Endothelial cell of umbilical vein (primary cell): ENCODE measurements around the gene NCK1. TPM values are rescaled to one million over a fixed set of nuclear protein-coding genes. Genes with fewer than 3 reads are reported as not detected.

Experiments
- BruUV-seq: library from RNA; stranded (reverse); fragments of 400-500 nt; replicated peaks from 2 replicates; lab custom pipeline; 2021; lab: Mats Ljungman, UMichigan
- CTCF ChIA-PET: fragments of 300-600, 350-600 bp; sonication (Branson Sonifier 250); formaldehyde crosslinking; loops from one replicate; lab custom pipeline; 2021; ENCODE audit warnings: antibody characterized with exemption, inconsistent platforms; lab: Charles Lee
- POLR2A ChIA-PET: fragments of 300-600, 350-600 bp; sonication (Branson Sonifier 250); formaldehyde crosslinking; loops from one replicate; lab custom pipeline; 2021; ENCODE audit warnings: antibody characterized with exemption, inconsistent platforms; lab: Charles Lee
- DNase-seq: peaks from one replicate; pipeline ENCODE4 v3.0.0-alpha.2; 2011; ENCODE audit warnings: low read depth, low spot score
- FAIRE-seq: peaks from 2 replicates; lab custom pipeline; 2011; peaks lifted over from hg19 to GRCh38; lab: Jason Lieb, UNC
- H2AFZ ChIP-seq: 2 replicates; pipeline ENCODE4 v1.6.0; 2012; ENCODE audit warnings: low read depth, low read length, control low read depth, inconsistent platforms
- H3K27ac ChIP-seq: 2 replicates; pipeline ENCODE4 v1.5.1; 2011; ENCODE audit warnings: low read depth, mild to moderate bottlenecking, control low read depth, low read length, moderate library complexity; ENCODE audit not compliant: insufficient read depth
- H3K27me3 ChIP-seq, 2 experiments: 2 replicates each; pipeline versions ENCODE4 v1.6.0 to v1.6.1; 2011; ENCODE audit warnings: low read length in 2 of 2, mixed read lengths in 1 of 2; ENCODE audit not compliant: control insufficient read depth in 2 of 2, insufficient read depth in 2 of 2
- H3K36me3 ChIP-seq, 2 experiments: 2 replicates in 1 of 2; 3 replicates in 1 of 2; pipeline ENCODE4 v1.5.1; 2011; ENCODE audit warnings: low read length in 2 of 2, mild to moderate bottlenecking in 1 of 2, moderate library complexity in 1 of 2; ENCODE audit not compliant: control insufficient read depth in 2 of 2, insufficient read depth in 2 of 2; ENCODE audit errors: extremely low read depth in 1 of 2
- H3K4me1 ChIP-seq: 3 replicates; pipeline ENCODE4 v1.5.1; 2011; ENCODE audit warnings: mild to moderate bottlenecking, low read length; ENCODE audit not compliant: control insufficient read depth, insufficient read depth; ENCODE audit errors: extremely low read depth
- H3K4me2 ChIP-seq: 2 replicates; pipeline ENCODE4 v1.6.1; 2011; ENCODE audit warnings: low read length, control low read depth, mixed read lengths; ENCODE audit not compliant: insufficient read depth
- H3K4me3 ChIP-seq, 3 experiments: fragments of 200-600 bp in 1 of 3; sonication (generic), shearing (Covaris generic) in 1 of 3; replicated peaks in 1 of 3; 2 replicates each; pipeline ENCODE4 v1.5.1; 2011 to 2016; ENCODE audit warnings: control low read depth in 3 of 3, low read length in 3 of 3, mild to moderate bottlenecking in 2 of 3, inconsistent platforms in 1 of 3, low read depth in 1 of 3, moderate library complexity in 1 of 3; ENCODE audit not compliant: insufficient read depth in 1 of 3
- H3K79me2 ChIP-seq: 2 replicates; pipeline ENCODE4 v1.6.0; 2012; ENCODE audit warnings: low read length, inconsistent platforms; ENCODE audit not compliant: control insufficient read depth, insufficient read depth
- H3K9ac ChIP-seq: replicated peaks from 2 replicates; pipeline ENCODE3; 2011; ENCODE audit warnings: low read length, control low read depth; ENCODE audit not compliant: insufficient read depth; ENCODE audit errors: extremely low read depth
- H3K9me1 ChIP-seq: replicated peaks from 3 replicates; pipeline ENCODE4 v1.6.0; 2011; ENCODE audit warnings: mild to moderate bottlenecking, low read length; ENCODE audit not compliant: control insufficient read depth, insufficient read depth; ENCODE audit errors: extremely low read depth
- H3K9me3 ChIP-seq: replicated peaks from 2 replicates; pipeline ENCODE4 v1.5.1; 2012; ENCODE audit warnings: low read length, inconsistent platforms; ENCODE audit not compliant: control insufficient read depth, insufficient read depth
- H4K20me1 ChIP-seq: replicated peaks from 2 replicates; pipeline ENCODE3; 2011; ENCODE audit warnings: mild to moderate bottlenecking, low read length; ENCODE audit not compliant: control insufficient read depth, insufficient read depth; ENCODE audit errors: extremely low read depth
- CTCF ChIP-seq, 2 donors: IDR thresholded peaks; 1 replicate in 1 of 2; 2 replicates in 1 of 2; pipeline ENCODE4 v1.5.1; 2011; ENCODE audit warnings: low read length in 2 of 2, mild to moderate bottlenecking in 2 of 2, moderate library complexity in 2 of 2, control low read depth in 1 of 2, inconsistent platforms in 1 of 2, low read depth in 1 of 2; ENCODE audit not compliant: insufficient read depth in 1 of 2; ENCODE audit errors: extremely low read depth in 1 of 2
- EZH2 ChIP-seq: IDR thresholded peaks from 2 replicates; pipeline ENCODE4 v1.6.1; 2012; ENCODE audit warnings: borderline replicate concordance, low read depth, mild to moderate bottlenecking, moderate library complexity, low read length, inconsistent platforms; ENCODE audit not compliant: severe bottlenecking
- FOS ChIP-seq: IDR thresholded peaks from 2 replicates; pipeline ENCODE4 v1.6.1; 2011; ENCODE audit warnings: mild to moderate bottlenecking, low read length, moderate library complexity, borderline replicate concordance; ENCODE audit not compliant: insufficient read depth
- GATA2 ChIP-seq: IDR thresholded peaks from 2 replicates; pipeline ENCODE4 v1.7.0; 2011; ENCODE audit warnings: low read depth, mild to moderate bottlenecking, moderate library complexity, mixed read lengths, low read length; ENCODE audit not compliant: insufficient read length, insufficient read depth
- JUN ChIP-seq: IDR thresholded peaks from 2 replicates; pipeline ENCODE4 v1.6.1; 2011; ENCODE audit warnings: borderline replicate concordance, low read depth; ENCODE audit not compliant: insufficient read length, insufficient read depth
- MAX ChIP-seq: IDR thresholded peaks from 2 replicates; pipeline ENCODE4 v1.6.1; 2011; ENCODE audit not compliant: insufficient read depth, insufficient read length
- MYC ChIP-seq: IDR thresholded peaks from one replicate; pipeline ENCODE4 v1.6.1; 2011; ENCODE audit warnings: mild to moderate bottlenecking, low read depth, low read length
- POLR2A ChIP-seq: IDR thresholded peaks from 2 replicates; pipeline ENCODE4 v1.6.1; 2012; ENCODE audit warnings: low read depth, mild to moderate bottlenecking, control low read depth, low read length
- POLR2AphosphoS5 ChIP-seq: IDR thresholded peaks from 2 replicates; pipeline ENCODE4 v1.6.1; 2012; ENCODE audit warnings: low read depth, mild to moderate bottlenecking, control low read depth, low read length, moderate library complexity; ENCODE audit not compliant: insufficient read depth
- dilution Hi-C: fragments of 300-500 bp; cut with MboI; formaldehyde crosslinking; loops from one replicate; pipeline ENCODE4 v1.15.0; 2019; ENCODE audit warnings: low sequenced_read_pairs; ENCODE audit not compliant: extremely low pct_ligation_motif_present
- intact Hi-C: fragments of 100-400 bp; cut with micrococcal nuclease; formaldehyde crosslinking; loops from one replicate; pipeline ENCODE4 v1.10.0; 2022
- polyA plus RNA-seq, 4 experiments: library from polyadenylated mRNA; depleted of rRNA in 3 of 4; stranded (reverse) in 3 of 4; unstranded in 1 of 4; fragments of >200 nt; gene quantifications; 2 replicates each; pipeline versions ENCODE4 v1.2.1 to v1.2.3, GENCODE V29; 2011 to 2012; ENCODE audit warnings: missing spikeins in 1 of 4
- total RNA-seq: library from RNA; stranded (reverse); gene quantifications from 2 replicates; pipeline ENCODE4 v1.2.3, GENCODE V29; 2021

NCK1 gene
- total and polyA plus RNA-seq, 2 donors (not counting 3 experiments of a cell fraction or from before 2014, with no cell fraction given) = 19.3 to 52.2 TPM

- H3K27me3 ChIP-seq = no peaks in the 10 kb centered on the region
- CTCF ChIA-PET = no interaction called here
- intact Hi-C loops = no loop called here
- no peak overlapping the region for H3K4me3 ChIP-seq
- no peaks in the 10 kb centered on the region for H4K20me1 ChIP-seq
- BruUV-seq = no TSS peak
- dilution Hi-C loops = no loop called here
- no peak overlapping the region for H3K9ac ChIP-seq
- no peak overlapping the region for H3K27ac ChIP-seq
- no peak overlapping the region for H3K4me2 ChIP-seq
- TF ChIP-seq FOS (no peak), POLR2A (no peak), MAX (no peak), GATA2 (no peak), MYC (no peak), POLR2AphosphoS5 (no peak), JUN (no peak), CTCF (IDR thresholded peaks at IDR 0.05; ENCODE audit: extremely low read depth in 1 of 2, insufficient read depth in 1 of 2, low read depth in 1 of 2, low read length in 2 of 2) (no peak), EZH2 (no peak)
- H3K9me3 ChIP-seq = no peaks in the 10 kb centered on the region
- no peaks in the 10 kb centered on the region for H3K9me1 ChIP-seq
- DNase-seq (no peak), FAIRE-seq (no peak)
- no peak overlapping the region for H2AFZ ChIP-seq
- peaks cover 74% of the 10 kb centered on the region for H3K79me2 ChIP-seq
- POLR2A ChIA-PET = no interaction called here
- peaks cover 32% of the 10 kb centered on the region for H3K4me1 ChIP-seq
- H3K36me3 ChIP-seq = no peaks in the 10 kb centered on the region
These were observed 59.0 kb downstream of the NCK1 start for GRCh38 chr3:136920904-136921611.
